Panc1 (cell line): ENCODE measurements around the gene ZBTB43. TPM values are rescaled to one million over a fixed set of nuclear protein-coding genes. Genes with fewer than 3 reads are reported as not detected.

Experiments used
- ATAC-seq: fragments of 200-7000 bp; cut with Tn5 transposase; 2 replicates; pipeline ENCODE4 v1.9.1; 2020; ENCODE audit warnings: mild to moderate bottlenecking, moderate library complexity
- BruUV-seq: library from RNA; stranded (reverse); fragments of 400-500 nt; replicated peaks from 2 replicates; lab custom pipeline; 2021; lab: Mats Ljungman, UMichigan
- CTCF ChIA-PET: fragments of 300-600 bp; sonication (Branson Sonifier 250); formaldehyde crosslinking; loops from one replicate; lab custom pipeline; 2022; ENCODE audit warnings: antibody characterized with exemption; lab: Charles Lee
- POLR2A ChIA-PET: fragments of 300-600 bp; sonication (Branson Sonifier 250); formaldehyde crosslinking; loops from one replicate; lab custom pipeline; 2022; ENCODE audit warnings: antibody characterized with exemption; lab: Charles Lee
- DNase-seq: peaks from one replicate; pipeline ENCODE4 v3.0.0-alpha.2; 2010; ENCODE audit warnings: low read depth, low spot score
- H3K27ac ChIP-seq: 2 replicates; pipeline ENCODE4 v1.5.1; 2011; ENCODE audit warnings: mild to moderate bottlenecking, low read length, inconsistent platforms
- H3K27me3 ChIP-seq: fragments of 200-500 bp; sonication (Bioruptor generic); 2 replicates; pipeline ENCODE4 v1.6.0; 2014; ENCODE audit warnings: low read length, inconsistent platforms; ENCODE audit not compliant: control insufficient read depth, insufficient read depth
- H3K36me3 ChIP-seq: fragments of 200-500 bp; sonication (Bioruptor generic); 2 replicates; pipeline ENCODE4 v1.5.1; 2014; ENCODE audit warnings: inconsistent platforms, mild to moderate bottlenecking, low read length, moderate library complexity; ENCODE audit not compliant: control insufficient read depth, insufficient read depth
- H3K4me1 ChIP-seq: 2 replicates; pipeline ENCODE4 v1.5.1; 2011; ENCODE audit warnings: inconsistent platforms, mild to moderate bottlenecking, low read length, moderate library complexity; ENCODE audit not compliant: control insufficient read depth, insufficient read depth
- H3K4me3 ChIP-seq, 2 experiments: 2 replicates each; pipeline ENCODE4 v1.5.1; 2011 to 2012; ENCODE audit warnings: low read depth in 2 of 2, low read length in 2 of 2, mild to moderate bottlenecking in 2 of 2, inconsistent platforms in 1 of 2, moderate library complexity in 1 of 2
- H3K9me3 ChIP-seq: fragments of 200-500 bp; sonication (Bioruptor generic); 2 replicates; pipeline ENCODE4 v1.5.1; 2014; ENCODE audit warnings: low read depth, mild to moderate bottlenecking, inconsistent platforms, low read length, moderate library complexity; ENCODE audit not compliant: control insufficient read depth, insufficient read depth
- POLR2AphosphoS5 ChIP-seq: IDR thresholded peaks from 2 replicates; pipeline ENCODE4 v1.6.1; 2012; ENCODE audit warnings: mild to moderate bottlenecking, low read depth, low read length, moderate library complexity
- SIN3A ChIP-seq: IDR thresholded peaks from 2 replicates; pipeline ENCODE4 v1.6.1; 2012; ENCODE audit warnings: low read depth, mild to moderate bottlenecking, low read length, moderate library complexity, borderline replicate concordance; ENCODE audit not compliant: insufficient read depth
- TCF7L2 ChIP-seq: IDR thresholded peaks from 2 replicates; pipeline ENCODE4 v1.6.1; 2011; ENCODE audit warnings: mild to moderate bottlenecking, low read depth, low read length, inconsistent platforms
- in situ Hi-C: cut with HindIII; loops from 2 replicates; pipeline ENCODE4 v1.10.0; 2016; ENCODE audit warnings: low sequenced_read_pairs, low pct_unique_long_range_greater_than_20kb
- intact Hi-C: fragments of 100-400 bp; cut with micrococcal nuclease; formaldehyde crosslinking; loops from one replicate; pipeline ENCODE4 v1.10.0; 2022; ENCODE audit not compliant: unreplicated experiment
- total RNA-seq: library from RNA; stranded (reverse); gene quantifications from one replicate; pipeline ENCODE4 v1.2.1, GENCODE V29; 2021; ENCODE audit not compliant: unreplicated experiment
- TF ChIP-seq, protein P1 (sequence below), 2 experiments: IDR thresholded peaks; 2 replicates each; pipeline ENCODE4 v1.6.1; 2011 to 2012; ENCODE audit warnings: low read depth in 2 of 2, control low read depth in 1 of 2, low read length in 1 of 2, mild to moderate bottlenecking in 1 of 2, moderate library complexity in 1 of 2; ENCODE audit not compliant: insufficient read depth in 1 of 2
- TF ChIP-seq, protein P2 (sequence below): fragments of 450-650 bp; IDR thresholded peaks from 2 replicates; pipeline ENCODE4 v1.5.1; 2017; ENCODE audit warnings: mild to moderate bottlenecking

The ZBTB43 gene
- total RNA-seq, 1 experiment from 2014 or later: 9.7 TPM

DNA sequence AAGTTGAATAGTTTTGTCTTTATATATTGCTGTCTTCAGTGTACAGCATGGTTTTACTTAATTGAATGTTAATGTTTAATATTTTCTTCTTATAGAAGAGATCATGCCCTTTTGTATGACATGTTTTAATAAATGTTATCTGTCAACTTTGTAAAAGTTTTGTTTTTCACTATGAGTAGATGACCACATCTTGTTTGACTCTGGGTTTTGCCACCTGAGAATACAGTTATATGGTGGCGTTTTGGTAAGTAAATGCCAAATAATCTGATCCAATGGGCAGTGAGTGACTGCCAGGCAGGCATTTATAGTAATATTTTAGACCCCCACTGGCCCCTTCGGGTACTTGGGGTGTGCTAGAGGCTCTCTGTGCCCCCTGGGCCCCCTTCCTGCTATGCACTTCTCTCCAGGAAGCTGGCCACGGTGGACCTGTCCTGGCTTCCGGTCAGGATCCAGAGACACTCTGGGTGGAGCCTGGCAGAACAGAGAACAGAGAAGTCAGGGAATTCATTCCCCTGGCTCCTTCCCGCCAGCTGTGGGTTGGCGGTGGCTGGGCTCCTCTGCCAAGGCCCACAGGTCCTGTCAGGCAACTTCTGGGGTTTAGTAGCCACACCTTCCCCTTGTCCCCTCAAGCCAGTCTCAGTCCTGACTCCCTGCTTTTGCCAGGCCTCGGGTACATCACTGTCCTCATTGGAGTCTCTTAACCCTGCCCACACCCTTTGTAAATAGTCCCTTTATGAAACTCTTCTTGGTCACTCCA, 33.4 kb downstream of the ZBTB43 start:
- H3K27ac ChIP-seq: no peak overlapping the region
- TF ChIP-seq, protein P1, sequence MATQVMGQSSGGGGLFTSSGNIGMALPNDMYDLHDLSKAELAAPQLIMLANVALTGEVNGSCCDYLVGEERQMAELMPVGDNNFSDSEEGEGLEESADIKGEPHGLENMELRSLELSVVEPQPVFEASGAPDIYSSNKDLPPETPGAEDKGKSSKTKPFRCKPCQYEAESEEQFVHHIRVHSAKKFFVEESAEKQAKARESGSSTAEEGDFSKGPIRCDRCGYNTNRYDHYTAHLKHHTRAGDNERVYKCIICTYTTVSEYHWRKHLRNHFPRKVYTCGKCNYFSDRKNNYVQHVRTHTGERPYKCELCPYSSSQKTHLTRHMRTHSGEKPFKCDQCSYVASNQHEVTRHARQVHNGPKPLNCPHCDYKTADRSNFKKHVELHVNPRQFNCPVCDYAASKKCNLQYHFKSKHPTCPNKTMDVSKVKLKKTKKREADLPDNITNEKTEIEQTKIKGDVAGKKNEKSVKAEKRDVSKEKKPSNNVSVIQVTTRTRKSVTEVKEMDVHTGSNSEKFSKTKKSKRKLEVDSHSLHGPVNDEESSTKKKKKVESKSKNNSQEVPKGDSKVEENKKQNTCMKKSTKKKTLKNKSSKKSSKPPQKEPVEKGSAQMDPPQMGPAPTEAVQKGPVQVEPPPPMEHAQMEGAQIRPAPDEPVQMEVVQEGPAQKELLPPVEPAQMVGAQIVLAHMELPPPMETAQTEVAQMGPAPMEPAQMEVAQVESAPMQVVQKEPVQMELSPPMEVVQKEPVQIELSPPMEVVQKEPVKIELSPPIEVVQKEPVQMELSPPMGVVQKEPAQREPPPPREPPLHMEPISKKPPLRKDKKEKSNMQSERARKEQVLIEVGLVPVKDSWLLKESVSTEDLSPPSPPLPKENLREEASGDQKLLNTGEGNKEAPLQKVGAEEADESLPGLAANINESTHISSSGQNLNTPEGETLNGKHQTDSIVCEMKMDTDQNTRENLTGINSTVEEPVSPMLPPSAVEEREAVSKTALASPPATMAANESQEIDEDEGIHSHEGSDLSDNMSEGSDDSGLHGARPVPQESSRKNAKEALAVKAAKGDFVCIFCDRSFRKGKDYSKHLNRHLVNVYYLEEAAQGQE (IDR thresholded peaks at IDR 0.05; ENCODE audit: insufficient read depth in 1 of 2, low read depth in 2 of 2, low read length in 1 of 2): no peak
- TF ChIP-seq TCF7L2 (no peak), POLR2AphosphoS5 (no peak), SIN3A (no peak)
- TF ChIP-seq, protein P2, sequence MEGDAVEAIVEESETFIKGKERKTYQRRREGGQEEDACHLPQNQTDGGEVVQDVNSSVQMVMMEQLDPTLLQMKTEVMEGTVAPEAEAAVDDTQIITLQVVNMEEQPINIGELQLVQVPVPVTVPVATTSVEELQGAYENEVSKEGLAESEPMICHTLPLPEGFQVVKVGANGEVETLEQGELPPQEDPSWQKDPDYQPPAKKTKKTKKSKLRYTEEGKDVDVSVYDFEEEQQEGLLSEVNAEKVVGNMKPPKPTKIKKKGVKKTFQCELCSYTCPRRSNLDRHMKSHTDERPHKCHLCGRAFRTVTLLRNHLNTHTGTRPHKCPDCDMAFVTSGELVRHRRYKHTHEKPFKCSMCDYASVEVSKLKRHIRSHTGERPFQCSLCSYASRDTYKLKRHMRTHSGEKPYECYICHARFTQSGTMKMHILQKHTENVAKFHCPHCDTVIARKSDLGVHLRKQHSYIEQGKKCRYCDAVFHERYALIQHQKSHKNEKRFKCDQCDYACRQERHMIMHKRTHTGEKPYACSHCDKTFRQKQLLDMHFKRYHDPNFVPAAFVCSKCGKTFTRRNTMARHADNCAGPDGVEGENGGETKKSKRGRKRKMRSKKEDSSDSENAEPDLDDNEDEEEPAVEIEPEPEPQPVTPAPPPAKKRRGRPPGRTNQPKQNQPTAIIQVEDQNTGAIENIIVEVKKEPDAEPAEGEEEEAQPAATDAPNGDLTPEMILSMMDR: no peak
- no peaks in the 10 kb centered on the region for H3K9me3 ChIP-seq
- ChIA-PET POLR2A (interaction anchor here (0.5 kb wide), 1 partner anchor 11 kb away, joined by 4 read pairs; no protein-coding TSS in a partner anchor), CTCF (no interaction called here)
- in situ Hi-C loops (no loop called here), intact Hi-C loops (no loop called here)
- ATAC-seq: no peak
- DNase-seq: no peak
- H3K27me3 ChIP-seq: no peaks in the 10 kb centered on the region
- H3K4me1 ChIP-seq: no peaks in the 10 kb centered on the region
- H3K36me3 ChIP-seq: no peaks in the 10 kb centered on the region
- H3K4me3 ChIP-seq: no peak overlapping the region
- BruUV-seq: no TSS peak

DNA sequence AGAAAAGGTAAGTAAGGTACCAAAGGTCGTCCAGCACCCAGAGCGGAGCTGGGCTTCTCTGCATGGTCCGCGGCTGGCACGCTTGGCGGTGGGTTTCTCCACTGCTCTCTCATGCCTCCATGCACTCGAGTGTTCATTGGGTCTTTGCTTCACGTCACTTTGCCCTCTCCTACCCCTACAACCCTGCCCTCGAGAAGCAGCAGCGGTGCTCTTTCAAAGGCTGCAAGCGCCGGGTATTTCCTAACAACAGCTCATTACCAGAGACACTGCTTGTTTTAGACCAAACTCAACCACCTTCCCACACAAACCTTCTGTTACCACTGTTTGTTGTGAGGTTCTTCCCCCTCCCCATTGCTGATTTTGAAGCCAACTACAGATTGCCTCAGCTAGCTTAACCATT, 34.1 kb downstream of the ZBTB43 start:
- H3K27ac ChIP-seq: no peak overlapping the region
- H3K27me3 ChIP-seq: no peaks in the 10 kb centered on the region
- in situ Hi-C loops: no loop called here
- H3K36me3 ChIP-seq: no peaks in the 10 kb centered on the region
- POLR2A ChIA-PET: interaction anchor here (0.5 kb wide), 1 partner anchor 10 kb away, joined by 4 read pairs; no protein-coding TSS in a partner anchor
- ATAC-seq (no peak), DNase-seq (no peak)
- no peaks in the 10 kb centered on the region for H3K4me1 ChIP-seq
- no TSS peak for BruUV-seq
- intact Hi-C loops: no loop called here
- CTCF ChIA-PET: no interaction called here
- no peak for TF ChIP-seq POLR2AphosphoS5
- TF ChIP-seq, protein P1 (IDR thresholded peaks at IDR 0.05; ENCODE audit: insufficient read depth in 1 of 2, low read depth in 2 of 2, low read length in 1 of 2): no peak
- TF ChIP-seq, protein P2: no peak
- no peak for TF ChIP-seq TCF7L2
- no peak for TF ChIP-seq SIN3A
- H3K9me3 ChIP-seq: no peaks in the 10 kb centered on the region
- no peak overlapping the region for H3K4me3 ChIP-seq
